Endothelial cell (in vitro differentiated cells): ENCODE data around the gene COG5. TPM values are rescaled to one million over a fixed set of nuclear protein-coding genes. Genes with fewer than 3 reads are reported as not detected.
A peak's percentile ranks its signal among the peaks of the same experiment; 100 is the strongest.

ENCODE experiments used
- DNase-seq: peaks from one replicate; pipeline ENCODE4 v3.0.0; 2021; ENCODE audit warnings: low spot score
- H3K27ac Mint-ChIP-seq: one replicate; pipeline ENCODE4 v1.8.0; 2021; ENCODE audit warnings: mixed read lengths, inconsistent platforms; ENCODE audit not compliant: unreplicated experiment
- H3K27me3 Mint-ChIP-seq: one replicate; pipeline ENCODE4 v1.8.0; 2021; ENCODE audit warnings: mild to moderate bottlenecking, moderate library complexity, mixed read lengths, inconsistent platforms; ENCODE audit not compliant: unreplicated experiment
- H3K36me3 Mint-ChIP-seq: one replicate; pipeline ENCODE4 v1.8.0; 2021; ENCODE audit warnings: mild to moderate bottlenecking, low read depth, mixed read lengths, inconsistent platforms; ENCODE audit not compliant: unreplicated experiment
- H3K4me1 Mint-ChIP-seq: one replicate; pipeline ENCODE4 v1.8.0; 2021; ENCODE audit warnings: mild to moderate bottlenecking, mixed read lengths, inconsistent platforms; ENCODE audit not compliant: unreplicated experiment
- H3K4me3 Mint-ChIP-seq: one replicate; pipeline ENCODE4 v1.8.0; 2021; ENCODE audit warnings: mild to moderate bottlenecking, mixed read lengths, inconsistent platforms; ENCODE audit not compliant: unreplicated experiment
- H3K9me3 Mint-ChIP-seq: one replicate; pipeline ENCODE4 v1.8.0; 2021; ENCODE audit warnings: mixed read lengths, inconsistent platforms; ENCODE audit not compliant: unreplicated experiment
- CTCF ChIP-seq: fragments of 200-600 bp; sonication (generic); IDR thresholded peaks from one replicate; pipeline ENCODE4 v1.5.0; 2021; ENCODE audit warnings: antibody characterized with exemption; ENCODE audit not compliant: unreplicated experiment
- total RNA-seq: library from RNA; stranded (reverse); fragmentation: NEBNext Ultra II Directional; extraction: Animal tissue kit (Norgen Biotek cat#: 25700); gene quantifications from one replicate; pipeline ENCODE4 v1.2.1, GENCODE V29; 2021; ENCODE audit not compliant: unreplicated experiment

The COG5 gene
- total RNA-seq, 1 donor from 2014 or later = 26.7 TPM

DNA sequence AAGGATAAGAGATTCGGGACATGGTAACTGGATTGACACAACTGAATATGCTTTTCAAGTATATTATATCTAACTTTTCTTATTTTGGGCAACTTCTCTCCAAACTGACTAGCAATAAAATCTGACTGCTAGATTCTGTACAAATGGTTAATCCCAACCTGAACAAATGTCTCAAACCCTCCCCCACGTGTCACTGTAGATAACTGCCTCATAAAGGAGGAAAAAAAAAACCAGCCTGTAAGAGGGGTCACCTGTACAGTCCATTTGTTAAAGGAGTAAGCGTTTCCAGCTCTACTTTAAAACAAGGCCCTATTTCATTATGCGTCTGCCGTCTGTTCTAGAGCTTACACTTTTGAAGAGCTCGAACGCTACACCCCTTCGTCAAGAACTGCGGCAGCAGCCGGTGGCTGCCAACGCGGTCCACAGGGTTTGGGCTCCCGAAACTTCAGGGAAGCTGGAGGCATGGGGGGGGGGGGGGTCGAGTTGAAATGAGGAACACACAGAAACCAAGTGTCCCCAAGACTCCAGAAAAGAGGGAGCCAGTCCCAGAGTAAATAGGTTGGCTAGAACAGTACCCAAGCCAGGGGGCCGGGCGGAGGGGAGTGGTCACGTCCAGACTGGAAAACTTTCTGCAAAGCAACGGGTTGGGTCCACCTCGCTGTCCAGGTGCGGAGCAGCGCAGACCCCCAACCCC is 492 bp downstream of the COG5 start:
- DNase-seq = no peak
- H3K9me3 Mint-ChIP-seq = no peaks in the 10 kb centered on the region

GRCh38 chr7:107560898-107561516 is 2.7 kb downstream of the COG5 start:
- no peak for DNase-seq
- Mint-ChIP-seq H3K4me1 (peaks cover 36% of the 10 kb centered on the region), H3K27ac (no peak overlapping the region), H3K36me3 (peaks cover 3% of the 10 kb centered on the region), H3K27me3 (peaks cover 4% of the 10 kb centered on the region), H3K9me3 (no peaks in the 10 kb centered on the region), H3K4me3 (peak overlapping the region; percentile 56)
- TF ChIP-seq CTCF = no peak

More for the DNA sequence above, 492 bp downstream of the COG5 start:
- peaks cover 3% of the 10 kb centered on the region for H3K36me3 Mint-ChIP-seq
- peak overlapping the region; percentile 57 for H3K27ac Mint-ChIP-seq
- H3K27me3 Mint-ChIP-seq = peaks cover 4% of the 10 kb centered on the region
- peak overlapping the region; percentile 92 for H3K4me3 Mint-ChIP-seq
- TF ChIP-seq CTCF = no peak
- H3K4me1 Mint-ChIP-seq = peaks cover 36% of the 10 kb centered on the region

GRCh38 chr7:107559864-107560263 is 3.9 kb downstream of the COG5 start:
- Mint-ChIP-seq H3K9me3 (no peaks in the 10 kb centered on the region), H3K27me3 (peaks cover 4% of the 10 kb centered on the region), H3K4me1 (peaks cover 31% of the 10 kb centered on the region), H3K27ac (no peak overlapping the region), H3K4me3 (no peak overlapping the region), H3K36me3 (peaks cover 3% of the 10 kb centered on the region)
- no peak for DNase-seq
- no peak for TF ChIP-seq CTCF

- no peak overlapping the region for H3K27ac Mint-ChIP-seq
- no peaks in the 10 kb centered on the region for H3K9me3 Mint-ChIP-seq
- no peak for DNase-seq
- H3K4me3 Mint-ChIP-seq = no peak overlapping the region
- peaks cover 3% of the 10 kb centered on the region for H3K4me1 Mint-ChIP-seq
- no peak for TF ChIP-seq CTCF
- no peaks in the 10 kb centered on the region for H3K27me3 Mint-ChIP-seq
- peaks cover 7% of the 10 kb centered on the region for H3K36me3 Mint-ChIP-seq
Measured at GRCh38 chr7:107555893-107556292, 7.8 kb downstream of the COG5 start.

DNA sequence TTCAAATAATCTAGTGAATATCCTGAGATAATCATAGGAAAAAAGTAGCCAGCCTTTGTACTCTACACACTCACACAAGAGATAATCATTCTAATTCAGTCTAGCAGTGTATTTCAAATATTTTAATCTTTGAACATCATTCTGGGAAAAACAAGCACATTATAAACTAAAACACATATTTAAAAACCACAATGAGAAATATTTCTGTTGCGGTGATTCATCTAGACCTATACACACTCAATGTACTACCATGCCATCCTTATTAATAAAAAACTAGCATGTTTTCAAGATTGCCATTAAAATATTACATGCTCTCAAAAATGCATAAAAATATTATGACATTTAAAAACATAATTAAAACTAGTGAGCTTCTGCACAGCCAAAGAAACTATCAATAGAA is 11.8 kb downstream of the COG5 start:
- Mint-ChIP-seq H3K9me3 (no peaks in the 10 kb centered on the region), H3K4me1 (peaks cover 5% of the 10 kb centered on the region), H3K27me3 (no peaks in the 10 kb centered on the region), H3K4me3 (no peak overlapping the region), H3K27ac (no peak overlapping the region), H3K36me3 (peaks cover 25% of the 10 kb centered on the region)
- DNase-seq = no peak
- TF ChIP-seq CTCF = no peak
